DMS153 (cell line): Measurements from ENCODE around the gene TLN1.

Experiments used
- DNase-seq: peaks from one replicate; lab custom pipeline; 2025; lab: John Stamatoyannopoulos, UW

The TLN1 gene

GRCh38 chr9:35684921-35685320 lies 47.1 kb downstream of the TLN1 start:
- no peak for DNase-seq

DNA sequence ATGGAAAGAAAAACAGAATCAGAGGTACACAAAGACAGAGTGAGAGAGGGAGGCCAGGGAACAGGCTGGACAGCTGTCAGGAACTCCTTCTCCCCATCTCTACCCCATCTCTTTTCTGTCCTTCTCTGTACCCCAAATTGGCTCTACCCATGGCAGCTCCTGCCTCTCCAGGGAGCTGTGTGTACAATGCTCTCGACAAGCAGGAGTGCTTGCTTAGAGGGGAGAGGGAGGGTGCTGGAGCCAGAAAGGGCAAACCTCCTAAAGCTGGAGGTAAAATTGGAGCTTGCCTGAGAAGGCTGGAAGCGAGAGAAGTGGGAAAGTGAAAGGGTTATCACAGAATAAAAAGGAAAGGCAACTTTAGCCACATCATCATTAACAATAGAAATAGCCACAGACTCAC lies 48.7 kb downstream of the TLN1 start:
- no peak for DNase-seq

DNA sequence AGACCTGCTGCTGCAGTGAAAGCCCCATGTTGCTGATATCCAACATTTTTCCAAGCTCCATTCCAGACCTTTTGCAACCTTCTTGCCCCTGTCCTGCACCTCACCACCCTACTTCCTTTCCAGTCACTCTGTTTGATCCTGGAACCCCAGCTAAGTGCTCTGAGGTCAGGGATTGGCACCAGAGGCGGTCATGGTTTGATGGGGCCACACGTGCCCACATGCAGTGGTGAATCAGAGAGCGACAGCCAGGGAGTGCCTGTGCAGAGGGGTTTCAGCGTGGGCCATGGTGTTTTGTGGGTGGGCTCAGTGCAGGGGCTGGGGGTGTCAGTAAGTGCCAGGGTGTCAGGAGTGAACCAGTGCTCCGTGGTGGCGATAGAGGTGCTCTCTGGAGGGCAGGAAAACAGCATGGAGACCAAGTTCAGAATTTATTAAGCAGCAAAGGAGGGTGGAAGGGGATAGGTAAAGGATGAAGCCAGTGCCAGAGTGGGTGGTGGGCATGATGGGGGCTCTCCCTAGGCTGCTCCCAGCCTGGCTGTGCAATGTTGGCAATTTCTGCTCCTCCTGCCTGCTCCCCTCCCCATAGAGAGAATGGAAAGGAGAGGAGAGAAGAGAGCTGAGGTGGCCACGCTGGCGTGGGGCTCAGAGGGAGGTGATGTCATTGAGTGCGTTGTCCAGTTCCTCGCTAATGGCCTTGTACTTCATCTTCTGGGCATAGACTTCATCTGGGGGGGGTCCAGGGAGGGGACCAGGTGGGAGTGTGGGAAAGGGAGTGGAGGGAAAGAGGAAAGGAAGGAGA lies 49.3 kb downstream of the TLN1 start:
- DNase-seq: no peak

DNA sequence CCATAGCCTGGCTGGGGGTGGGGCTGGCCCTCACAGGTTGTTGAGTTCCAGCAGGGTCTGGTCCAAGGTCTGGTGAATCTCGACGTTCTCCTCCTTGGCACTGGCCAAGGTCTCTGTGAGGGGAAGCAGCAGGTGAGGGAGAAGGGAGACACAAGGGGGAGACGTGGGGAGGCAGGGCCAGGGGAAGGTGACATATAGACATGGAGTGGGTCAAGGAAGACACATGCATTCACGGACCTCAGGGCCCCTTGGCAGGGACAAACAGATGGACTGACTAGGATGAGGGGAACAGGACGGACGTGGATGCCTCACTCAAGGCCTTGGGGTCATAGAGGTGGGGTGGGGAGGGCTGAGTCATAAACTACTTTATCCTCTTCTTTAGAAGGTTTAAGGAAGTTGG lies 49.9 kb downstream of the TLN1 start:
- no peak for DNase-seq

GRCh38 chr9:35681341-35682002 lies 50.5 kb downstream of the TLN1 start:
- DNase-seq: no peak

DNA sequence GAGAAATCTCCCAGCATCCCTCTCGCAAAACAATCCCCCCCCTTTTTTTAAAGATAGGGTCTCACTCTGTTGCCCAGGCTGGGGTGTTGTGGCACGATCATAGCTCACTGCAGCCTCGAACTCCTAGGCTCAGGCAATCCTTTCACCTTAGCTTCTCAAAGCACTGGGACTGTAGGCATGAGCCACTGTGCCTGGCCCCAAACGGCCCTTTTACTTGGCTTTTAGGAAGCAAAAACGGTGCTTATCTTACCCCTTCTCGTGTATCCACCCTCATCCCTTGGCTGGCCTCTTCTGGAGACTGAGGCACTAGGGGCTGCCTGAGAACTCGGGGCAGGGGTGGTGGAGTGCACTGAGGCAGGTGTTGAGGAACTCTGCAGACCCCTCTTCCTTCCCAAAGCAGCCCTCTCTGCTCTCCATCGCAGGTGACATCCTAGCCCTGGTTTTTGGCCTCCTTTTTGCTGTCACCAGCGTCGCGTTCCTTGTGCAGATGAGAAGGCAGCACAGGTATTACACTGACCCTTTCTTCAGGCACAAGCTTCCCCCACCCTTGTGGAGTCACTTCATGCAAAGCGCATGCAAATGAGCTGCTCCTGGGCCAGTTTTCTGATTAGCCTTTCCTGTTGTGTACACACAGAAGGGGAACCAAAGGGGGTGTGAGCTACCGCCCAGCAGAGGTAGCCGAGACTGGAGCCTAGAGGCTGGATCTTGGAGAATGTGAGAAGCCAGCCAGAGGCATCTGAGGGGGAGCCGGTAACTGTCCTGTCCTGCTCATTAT lies 51.5 kb downstream of the TLN1 start:
- DNase-seq: no peak

DNA sequence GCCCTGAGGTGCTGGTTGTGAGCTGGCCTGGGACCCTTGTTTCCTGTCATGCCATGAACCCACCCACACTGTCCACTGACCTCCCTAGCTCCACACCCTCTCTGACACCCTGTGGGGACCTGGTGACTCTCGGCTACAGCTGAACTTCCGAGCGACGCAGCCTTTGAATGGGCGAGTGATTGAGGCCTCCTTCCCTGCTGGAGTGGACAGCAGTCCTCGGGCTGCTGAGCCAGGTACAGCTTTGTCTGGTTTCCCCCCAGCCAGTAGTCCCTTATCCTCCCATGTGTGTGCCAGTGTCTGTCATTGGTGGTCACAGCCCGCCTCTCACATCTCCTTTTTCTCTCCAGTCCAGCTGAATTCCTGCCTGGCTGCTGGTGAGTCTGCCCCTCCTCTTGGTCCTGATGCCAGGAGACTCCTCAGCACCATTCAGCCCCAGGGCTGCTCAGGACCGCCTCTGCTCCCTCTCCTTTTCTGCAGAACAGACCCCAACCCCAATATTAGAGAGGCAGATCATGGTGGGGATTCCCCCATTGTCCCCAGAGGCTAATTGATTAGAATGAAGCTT lies 52.1 kb downstream of the TLN1 start:
- DNase-seq: no peak

- DNase-seq: no peak
Measured at GRCh38 chr9:35679091-35679490, 52.9 kb downstream of the TLN1 start.

- DNase-seq: no peak
Measured at GRCh38 chr9:35675732-35676392, 56.1 kb downstream of the TLN1 start.

GRCh38 chr9:35675204-35675603 lies 56.8 kb downstream of the TLN1 start:
- no peak for DNase-seq

DNA sequence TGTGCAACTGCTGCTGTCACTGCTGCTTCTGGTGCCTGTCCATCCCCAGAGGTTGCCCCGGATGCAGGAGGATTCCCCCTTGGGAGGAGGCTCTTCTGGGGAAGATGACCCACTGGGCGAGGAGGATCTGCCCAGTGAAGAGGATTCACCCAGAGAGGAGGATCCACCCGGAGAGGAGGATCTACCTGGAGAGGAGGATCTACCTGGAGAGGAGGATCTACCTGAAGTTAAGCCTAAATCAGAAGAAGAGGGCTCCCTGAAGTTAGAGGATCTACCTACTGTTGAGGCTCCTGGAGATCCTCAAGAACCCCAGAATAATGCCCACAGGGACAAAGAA lies 58.0 kb downstream of the TLN1 start:
- no peak for DNase-seq

GRCh38 chr9:35673132-35674024 lies 58.6 kb downstream of the TLN1 start, which contains the start of gene CA9:
Gene CA9 (plus strand): TSS chr9:35673928. CDS start chr9:35673960, 32 bp downstream.
- no peak for DNase-seq

GRCh38 chr9:35669331-35670145 lies 62.5 kb downstream of the TLN1 start:
- peak; percentile 21 for DNase-seq

- DNase-seq: no peak
Measured at GRCh38 chr9:35667939-35668338, 64.1 kb downstream of the TLN1 start.

DNA sequence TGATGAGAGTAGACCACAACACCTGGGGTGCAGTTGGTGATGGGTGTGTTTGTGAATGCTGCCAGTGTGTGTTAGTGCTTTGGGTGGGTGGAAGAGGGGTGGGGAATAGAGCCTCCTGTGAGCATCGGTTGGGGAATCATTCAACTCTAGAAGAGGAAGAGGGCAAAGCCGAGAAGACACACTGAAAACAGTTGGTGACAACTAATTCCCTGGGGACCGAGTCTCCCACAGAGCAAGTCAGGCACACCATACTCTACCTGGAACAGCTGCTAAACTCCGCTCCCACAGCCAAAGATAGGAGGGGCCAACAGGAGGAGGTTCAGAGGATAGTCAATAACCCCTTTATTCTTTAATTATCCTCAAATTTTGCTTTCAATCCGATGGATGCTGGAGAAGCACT lies 65.4 kb downstream of the TLN1 start:
- no peak for DNase-seq

DNA sequence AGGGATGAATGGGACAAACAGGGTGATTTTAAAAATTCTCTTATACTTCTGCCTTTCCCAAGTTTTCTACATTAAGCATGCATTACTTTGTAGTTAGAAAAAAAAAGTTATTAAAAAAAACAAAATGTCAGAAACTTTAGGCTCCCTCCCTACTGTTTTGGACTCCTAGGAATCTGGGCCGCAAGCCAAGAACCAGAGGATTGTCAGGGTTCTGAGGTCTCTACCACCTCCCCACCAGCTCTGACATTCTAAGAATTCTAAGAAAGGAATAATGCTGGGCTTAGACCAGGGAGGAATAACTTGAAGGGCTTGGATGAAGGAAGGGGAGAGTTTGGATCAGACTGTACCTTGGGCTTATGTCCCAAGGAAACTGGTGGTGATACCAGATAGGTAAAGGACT lies 66.0 kb downstream of the TLN1 start:
- DNase-seq: no peak

DNA sequence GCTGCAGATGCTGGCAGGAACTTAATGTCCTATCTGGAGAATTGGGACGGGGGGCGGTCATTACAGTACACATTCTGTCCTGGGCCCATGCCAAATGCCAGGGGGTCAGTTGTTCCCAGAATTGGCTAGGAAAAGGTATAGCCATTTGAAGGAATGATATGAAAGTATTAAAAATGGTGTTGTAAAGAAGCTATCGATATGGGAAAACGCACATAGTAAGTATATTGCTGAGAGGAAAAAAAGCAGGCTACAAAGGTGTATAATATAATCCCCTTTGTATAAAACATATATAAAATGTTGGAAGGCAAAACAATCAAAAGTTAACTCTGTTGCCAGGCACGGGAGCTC lies 66.5 kb downstream of the TLN1 start:
- DNase-seq: no peak

DNA sequence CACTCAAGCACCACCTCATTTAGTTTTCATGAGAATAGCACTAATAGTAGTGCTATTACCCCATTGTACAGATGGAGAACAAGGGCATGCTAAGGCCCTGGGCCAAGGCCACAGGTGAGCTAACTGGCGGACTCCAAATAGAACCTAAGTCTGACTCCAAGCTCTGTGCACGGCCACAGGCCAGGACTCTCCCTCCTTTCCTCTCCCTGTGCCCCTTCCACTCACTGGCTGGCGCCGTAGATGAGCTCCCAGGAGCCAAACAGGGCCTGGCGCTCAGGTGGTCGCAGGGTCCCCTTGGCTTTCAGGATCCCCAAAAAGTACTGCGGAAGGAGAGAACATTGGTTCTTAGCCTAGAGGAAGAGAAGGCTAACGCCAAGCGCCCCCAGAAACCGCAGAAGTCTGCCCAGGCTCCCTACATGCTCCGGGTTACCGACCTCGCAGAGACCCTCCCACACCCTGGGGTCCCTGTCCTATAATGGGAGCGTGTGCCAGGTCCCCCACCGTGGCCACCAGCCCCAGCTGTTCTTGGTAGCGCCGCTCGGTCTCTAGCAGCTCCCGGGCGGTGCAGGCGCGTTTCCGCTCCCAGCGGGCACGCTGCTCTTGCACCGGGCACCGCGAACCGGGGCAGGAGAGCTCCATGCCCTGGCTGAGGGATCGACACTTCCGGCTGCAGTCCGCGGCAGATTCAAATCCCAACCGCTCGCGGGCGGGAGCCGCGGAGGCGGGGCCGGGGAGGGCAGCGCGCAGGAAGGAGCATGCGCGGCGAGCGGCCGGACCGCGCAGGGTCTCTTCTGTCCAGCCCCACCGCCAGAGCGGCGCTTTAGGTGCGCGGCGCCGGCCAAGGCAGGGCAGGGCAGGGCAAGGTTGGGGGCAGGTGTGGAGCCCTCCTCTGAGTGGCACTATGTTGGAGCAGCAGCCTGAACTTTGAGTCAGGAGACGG lies 67.2 kb downstream of the TLN1 start, which contains the start of gene ARHGEF39:
ARHGEF39 (minus strand) TSS at position 665 of the 940 bp plus-strand sequence; CDS start at position 639, 26 bp downstream.
- DNase-seq: peak; percentile 87

DNA sequence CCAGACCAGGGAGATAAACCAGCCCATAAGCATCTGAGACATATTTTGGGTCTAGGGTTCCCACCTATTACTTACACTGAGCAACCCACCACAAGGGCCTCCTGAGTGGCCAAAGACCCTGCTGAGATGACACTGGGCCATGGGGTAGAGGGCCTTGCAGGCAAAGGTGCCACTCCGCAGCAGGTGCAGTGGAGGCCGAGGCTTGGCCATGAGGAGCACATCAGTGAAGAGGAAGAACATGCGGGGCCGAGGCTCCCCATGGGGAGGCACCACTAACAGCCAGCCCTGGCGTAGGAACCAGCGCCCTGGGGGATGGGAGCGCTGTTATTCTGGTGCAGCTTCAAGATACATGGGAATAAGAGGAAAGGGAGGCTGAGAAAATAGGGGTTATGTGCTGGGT lies 69.6 kb downstream of the TLN1 start:
- DNase-seq: no peak
